Prostate gland (tissue), 2 donors: ENCODE data around the gene CTNND2. TPM values are rescaled to one million over a fixed set of nuclear protein-coding genes. Genes with fewer than 3 reads are reported as not detected.

ENCODE experiments used
- DNase-seq: peaks from one replicate; pipeline ENCODE4 v3.0.0-alpha.2; 2019; ENCODE audit warnings: low spot score
- H3K27ac ChIP-seq, 2 donors: fragments of 200-600 bp; sonication (generic); 2 replicates each; pipeline ENCODE4 v1.5.1; 2017 to 2019
- H3K27me3 ChIP-seq: fragments of 200-600 bp; sonication (generic); replicated peaks from 2 replicates; pipeline ENCODE4 v1.5.1; 2019; ENCODE audit not compliant: insufficient read depth
- H3K36me3 ChIP-seq, 2 donors: fragments of 200-600 bp; sonication (generic); 1 replicate in 1 of 2; 2 replicates in 1 of 2; pipeline versions ENCODE4 v1.5.1 to v1.8.1; 2017 to 2019
- H3K4me1 ChIP-seq: fragments of 200-600 bp; sonication (generic); replicated peaks from 2 replicates; pipeline ENCODE4 v1.5.1; 2019
- H3K4me3 ChIP-seq, 2 donors: fragments of 200-600 bp; sonication (generic); 2 replicates each; pipeline ENCODE4 v1.5.1; 2017 to 2019
- H3K9me3 ChIP-seq: fragments of 200-600 bp; sonication (generic); 2 replicates; pipeline ENCODE4 v1.5.1; 2017
- POLR2A ChIP-seq: fragments of 450-650 bp; IDR thresholded peaks from one replicate; pipeline ENCODE4 v1.6.1; 2016; ENCODE audit warnings: antibody characterized with exemption, mild to moderate bottlenecking
- POLR2AphosphoS5 ChIP-seq: sonication (generic); formaldehyde crosslinking; IDR thresholded peaks from one replicate; pipeline ENCODE4 v1.6.1; 2017; ENCODE audit warnings: antibody characterized with exemption
- WGBS: methylation state at CpG from one replicate; pipeline ENCODE4 v1.1.5; 2018; 5-methylcytosine and 5-hydroxymethylcytosine counted together
- intact Hi-C: fragments of 100-400 bp; cut with DNase I; formaldehyde crosslinking; loops from one replicate; pipeline ENCODE4 v1.14.2; 2022
- total RNA-seq, 2 donors: library from RNA; depleted of rRNA; stranded (reverse); fragments of >200 nt; gene quantifications; one replicate each; pipeline ENCODE4 v1.1.0, GENCODE V29; 2016
- TF ChIP-seq, protein P1 (sequence below), 4 experiments: fragments of 200-600 bp in 2 of 4; fragments of 450-650 bp in 2 of 4; sonication (generic) in 2 of 4; IDR thresholded peaks; 1 replicate in 3 of 4; 2 replicates in 1 of 4; pipeline ENCODE4 v1.5.1; 2016 to 2019; ENCODE audit warnings: antibody characterized with exemption in 4 of 4, mild to moderate bottlenecking in 2 of 4, moderate library complexity in 2 of 4

CTNND2 gene
- total RNA-seq, 2 donors from 2014 or later, result 5.5 to 11.2 TPM

DNA sequence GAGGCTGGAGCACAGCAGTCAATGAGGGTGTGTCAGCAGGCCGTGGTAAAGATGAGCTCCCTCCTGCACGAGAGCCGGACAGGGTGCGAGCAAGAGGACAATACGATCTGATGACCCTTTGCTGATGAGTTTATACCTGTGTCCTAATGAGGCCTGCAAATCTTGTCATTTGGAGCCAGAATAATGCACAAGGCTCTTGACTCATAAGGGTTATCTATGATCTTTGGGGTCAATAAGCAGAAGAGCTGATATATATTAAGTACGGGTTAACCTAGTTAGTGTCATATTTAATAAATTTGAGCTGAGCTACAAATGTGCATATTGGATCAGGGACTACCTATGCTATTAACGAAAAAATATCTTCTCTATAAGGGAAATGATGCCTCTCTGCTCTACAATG is 46.9 kb downstream of the CTNND2 start:
- no peaks in the 10 kb centered on the region for H3K36me3 ChIP-seq
- WGBS, result 78% methylated on average over 7 of the region's 7 CpGs
- TF ChIP-seq POLR2A (no peak), POLR2AphosphoS5 (no peak)
- TF ChIP-seq, protein P1, sequence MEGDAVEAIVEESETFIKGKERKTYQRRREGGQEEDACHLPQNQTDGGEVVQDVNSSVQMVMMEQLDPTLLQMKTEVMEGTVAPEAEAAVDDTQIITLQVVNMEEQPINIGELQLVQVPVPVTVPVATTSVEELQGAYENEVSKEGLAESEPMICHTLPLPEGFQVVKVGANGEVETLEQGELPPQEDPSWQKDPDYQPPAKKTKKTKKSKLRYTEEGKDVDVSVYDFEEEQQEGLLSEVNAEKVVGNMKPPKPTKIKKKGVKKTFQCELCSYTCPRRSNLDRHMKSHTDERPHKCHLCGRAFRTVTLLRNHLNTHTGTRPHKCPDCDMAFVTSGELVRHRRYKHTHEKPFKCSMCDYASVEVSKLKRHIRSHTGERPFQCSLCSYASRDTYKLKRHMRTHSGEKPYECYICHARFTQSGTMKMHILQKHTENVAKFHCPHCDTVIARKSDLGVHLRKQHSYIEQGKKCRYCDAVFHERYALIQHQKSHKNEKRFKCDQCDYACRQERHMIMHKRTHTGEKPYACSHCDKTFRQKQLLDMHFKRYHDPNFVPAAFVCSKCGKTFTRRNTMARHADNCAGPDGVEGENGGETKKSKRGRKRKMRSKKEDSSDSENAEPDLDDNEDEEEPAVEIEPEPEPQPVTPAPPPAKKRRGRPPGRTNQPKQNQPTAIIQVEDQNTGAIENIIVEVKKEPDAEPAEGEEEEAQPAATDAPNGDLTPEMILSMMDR (IDR thresholded peaks at IDR 0.05), result no peak

DNA sequence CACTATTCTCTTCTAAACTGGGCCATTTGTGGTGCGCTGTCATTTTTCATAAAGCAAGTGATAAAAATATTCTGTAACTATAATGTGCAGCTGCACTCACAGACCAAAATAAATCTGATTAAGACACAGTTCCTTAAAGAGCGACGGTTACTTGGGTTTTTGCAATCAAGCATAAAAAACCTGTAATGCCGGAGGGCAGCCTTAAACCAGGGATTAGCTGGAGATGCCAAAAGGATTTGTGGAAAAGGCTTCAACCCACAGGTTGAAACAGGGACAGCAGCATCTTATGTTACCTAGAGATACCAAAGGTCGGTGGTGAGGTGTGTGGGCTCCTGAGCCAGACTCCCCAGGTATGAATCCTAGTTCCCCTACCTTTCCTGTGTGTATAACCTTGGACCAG is 49.3 kb downstream of the CTNND2 start:
- no peak overlapping the region for H3K4me3 ChIP-seq
- intact Hi-C loops, result no loop called here
- H3K27ac ChIP-seq, result no peak overlapping the region
- no peaks in the 10 kb centered on the region for H3K4me1 ChIP-seq
- H3K36me3 ChIP-seq, result no peaks in the 10 kb centered on the region
- TF ChIP-seq, protein P1 (IDR thresholded peaks at IDR 0.05), result no peak
- no peak for TF ChIP-seq POLR2AphosphoS5
- no peak for TF ChIP-seq POLR2A
- DNase-seq, result no peak
- WGBS, result 67% methylated on average over 5 of the region's 5 CpGs
- no peaks in the 10 kb centered on the region for H3K9me3 ChIP-seq
- no peaks in the 10 kb centered on the region for H3K27me3 ChIP-seq

More for the DNA sequence above, 46.9 kb downstream of the CTNND2 start:
- Histone ChIP-seq H3K27me3 (no peaks in the 10 kb centered on the region), H3K27ac (no peak overlapping the region), H3K9me3 (no peaks in the 10 kb centered on the region), H3K4me1 (no peaks in the 10 kb centered on the region), H3K4me3 (no peak overlapping the region)
- DNase-seq, result no peak
- intact Hi-C loops, result no loop called here

DNA sequence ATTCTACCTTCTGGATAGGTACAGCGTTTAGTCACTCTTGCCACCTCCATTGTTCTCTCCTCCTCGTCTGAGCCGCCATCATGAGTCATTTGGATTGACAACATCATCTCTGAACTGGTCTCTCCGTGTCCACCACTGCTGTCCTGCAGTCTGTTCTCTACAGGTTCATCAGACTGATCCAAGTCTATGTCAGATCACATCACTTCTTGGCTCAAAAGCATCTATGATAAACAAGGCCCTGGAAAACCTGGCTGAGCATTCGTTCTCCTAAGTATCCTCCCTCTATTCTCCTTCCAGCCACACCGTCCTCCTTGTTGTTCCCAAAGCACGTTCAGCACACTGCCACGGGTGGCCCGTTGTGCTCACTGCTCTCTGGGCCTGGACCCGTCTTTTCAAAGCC is 50.5 kb downstream of the CTNND2 start:
- DNase-seq, result no peak
- TF ChIP-seq POLR2AphosphoS5, result no peak
- TF ChIP-seq, protein P1 (IDR thresholded peaks at IDR 0.05), result no peak
- no peak for TF ChIP-seq POLR2A
- no peak overlapping the region for H3K4me3 ChIP-seq
- no peaks in the 10 kb centered on the region for H3K9me3 ChIP-seq
- H3K36me3 ChIP-seq, result no peaks in the 10 kb centered on the region
- no peaks in the 10 kb centered on the region for H3K4me1 ChIP-seq
- H3K27ac ChIP-seq, result no peak overlapping the region
- intact Hi-C loops, result no loop called here
- H3K27me3 ChIP-seq, result no peaks in the 10 kb centered on the region
- 67% methylated on average over 10 of the region's 10 CpGs for WGBS

DNA sequence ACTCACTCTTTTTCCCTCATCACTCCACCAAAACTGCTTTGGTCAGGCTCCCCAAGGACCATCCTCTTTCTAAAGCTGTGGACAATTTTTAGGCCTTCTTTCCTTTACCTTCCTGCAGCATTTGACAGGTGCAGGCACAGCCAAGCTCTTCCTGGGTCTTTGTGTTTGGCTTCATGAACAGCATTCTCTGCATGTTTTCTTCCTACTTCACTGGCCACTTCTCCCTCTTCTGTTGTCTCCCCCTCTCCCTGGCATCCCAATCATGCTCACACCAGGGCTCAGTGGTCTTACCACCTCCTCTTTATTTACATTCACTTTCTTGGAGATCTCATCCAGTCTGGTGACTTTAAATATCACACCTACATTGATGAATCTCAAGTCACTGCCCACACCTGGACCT is 51.1 kb downstream of the CTNND2 start:
- Histone ChIP-seq H3K4me3 (no peak overlapping the region), H3K4me1 (no peaks in the 10 kb centered on the region), H3K27ac (no peak overlapping the region), H3K36me3 (no peaks in the 10 kb centered on the region), H3K9me3 (no peaks in the 10 kb centered on the region), H3K27me3 (no peaks in the 10 kb centered on the region)
- TF ChIP-seq, protein P1 (IDR thresholded peaks at IDR 0.05), result no peak
- TF ChIP-seq POLR2A (no peak), POLR2AphosphoS5 (no peak)
- intact Hi-C loops, result no loop called here
- no peak for DNase-seq

DNA sequence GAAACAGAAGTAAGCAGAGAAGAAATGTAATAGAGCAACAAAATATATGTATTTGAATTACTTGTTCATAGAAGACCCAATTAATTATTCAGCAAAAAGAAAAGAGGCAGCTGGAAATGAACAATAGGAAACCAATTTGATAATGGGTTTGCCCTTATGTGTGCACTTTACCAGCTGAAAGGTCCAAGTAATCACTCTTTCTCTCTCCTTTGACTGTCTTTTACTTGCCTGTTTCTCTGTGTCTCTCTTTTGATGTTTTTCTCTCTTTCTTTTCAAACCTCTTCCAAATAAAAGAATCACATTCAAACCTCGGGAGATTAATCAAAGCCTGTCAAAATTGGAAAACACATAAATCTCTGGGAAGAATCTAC is 51.5 kb downstream of the CTNND2 start:
- no peak overlapping the region for H3K4me3 ChIP-seq
- no peaks in the 10 kb centered on the region for H3K36me3 ChIP-seq
- 29% methylated on average over 1 of the region's 1 CpG for WGBS
- no peaks in the 10 kb centered on the region for H3K4me1 ChIP-seq
- no peak for DNase-seq
- no peaks in the 10 kb centered on the region for H3K27me3 ChIP-seq
- H3K9me3 ChIP-seq, result no peaks in the 10 kb centered on the region
- intact Hi-C loops, result no loop called here
- TF ChIP-seq POLR2A (no peak), POLR2AphosphoS5 (no peak)
- TF ChIP-seq, protein P1 (IDR thresholded peaks at IDR 0.05), result no peak
- no peak overlapping the region for H3K27ac ChIP-seq
